HepG2 (cell line): ENCODE results near the gene ZCCHC8. TPM values are rescaled to one million over a fixed set of nuclear protein-coding genes. Genes with fewer than 3 reads are reported as not detected.

Source experiments
- BORCS8-MEF2B ChIP-seq: sonication (generic); formaldehyde crosslinking; IDR thresholded peaks from 2 replicates; pipeline ENCODE4 v1.8.0; 2022; ENCODE audit warnings: mild to moderate bottlenecking, missing genetic modification reagents
- FOSL1 ChIP-seq: sonication (generic); formaldehyde crosslinking; IDR thresholded peaks from 2 replicates; pipeline ENCODE4 v1.9.0; 2021; ENCODE audit warnings: missing genetic modification reagents, borderline replicate concordance
- FOXJ3 ChIP-seq: sonication (generic); formaldehyde crosslinking; IDR thresholded peaks from 2 replicates; pipeline ENCODE4 v1.4.0; 2020; ENCODE audit warnings: missing genetic modification reagents, mild to moderate bottlenecking, borderline replicate concordance
- GLMP ChIP-seq: sonication (generic); formaldehyde crosslinking; IDR thresholded peaks from 2 replicates; pipeline ENCODE4 v1.9.0; 2021; ENCODE audit warnings: missing genetic modification reagents, mild to moderate bottlenecking, borderline replicate concordance
- KMT2A ChIP-seq: sonication (generic); formaldehyde crosslinking; IDR thresholded peaks from 2 replicates; pipeline ENCODE4 v1.4.0; 2020; ENCODE audit warnings: missing genetic modification reagents
- LCORL ChIP-seq, 2 experiments: fragments of 450-650 bp in 1 of 2; sonication (generic) in 1 of 2; formaldehyde crosslinking in 1 of 2; IDR thresholded peaks; 2 replicates each; pipeline versions ENCODE4 v1.5.0 to v1.6.1; 2017 to 2020; ENCODE audit warnings: antibody characterized with exemption in 1 of 2, missing genetic modification reagents in 1 of 2
- MTA1 ChIP-seq: sonication (generic); formaldehyde crosslinking; IDR thresholded peaks from 2 replicates; pipeline ENCODE4 v1.4.0; 2020; ENCODE audit warnings: missing genetic modification reagents, mild to moderate bottlenecking, borderline replicate concordance
- MTF1 ChIP-seq: sonication (generic); formaldehyde crosslinking; IDR thresholded peaks from 2 replicates; pipeline ENCODE4 v1.5.0; 2020; ENCODE audit warnings: missing genetic modification reagents
- PRDM10 ChIP-seq: sonication (generic); formaldehyde crosslinking; IDR thresholded peaks from 2 replicates; pipeline ENCODE4 v1.4.0; 2020; ENCODE audit warnings: low read depth, missing genetic modification reagents
- RFXAP ChIP-seq: sonication (generic); formaldehyde crosslinking; IDR thresholded peaks from 2 replicates; pipeline ENCODE4 v1.4.0; 2020; ENCODE audit warnings: missing genetic modification reagents, borderline replicate concordance
- TAF1 ChIP-seq: sonication (generic); formaldehyde crosslinking; IDR thresholded peaks from 2 replicates; pipeline ENCODE4 v1.4.0; 2020; ENCODE audit warnings: missing genetic modification reagents
- YY1 ChIP-seq: IDR thresholded peaks from 2 replicates; pipeline ENCODE4 v1.6.1; 2011; ENCODE audit warnings: low read length, low read depth, moderate library complexity, mild to moderate bottlenecking; ENCODE audit not compliant: insufficient read depth, insufficient replicate concordance
- ZNF343 ChIP-seq: sonication (generic); formaldehyde crosslinking; IDR thresholded peaks from 2 replicates; pipeline ENCODE4 v1.4.0; 2020; ENCODE audit warnings: mild to moderate bottlenecking, missing genetic modification reagents
- ZNF619 ChIP-seq: sonication (generic); formaldehyde crosslinking; IDR thresholded peaks from 2 replicates; pipeline ENCODE4 v1.4.0; 2020; ENCODE audit warnings: mild to moderate bottlenecking, missing genetic modification reagents
- polyA plus RNA-seq, 8 experiments: library from polyadenylated mRNA; depleted of rRNA in 3 of 8; stranded (reverse) in 7 of 8; unstranded in 1 of 8; fragments of >200 nt; fragmentation: Illumina TruSeq in 4 of 8; extraction: Trizol in 4 of 8; gene quantifications; 2 replicates each; pipeline versions ENCODE4 v1.2.1 to v1.2.3, GENCODE V29; 2011 to 2016; ENCODE audit warnings: low read depth in 4 of 8, missing spikeins in 1 of 8, mixed read lengths in 1 of 8; ENCODE audit not compliant: insufficient read depth in 1 of 8
- total RNA-seq, 5 experiments: library from RNA; depleted of rRNA; stranded (reverse); fragments of >200 nt; fragmentation: Illumina TruSeq; extraction: Trizol; gene quantifications; 2 replicates each; pipeline ENCODE4 v1.2.3, GENCODE V29; 2016; ENCODE audit warnings: low read depth in 1 of 5
- TF ChIP-seq, protein P1 (sequence below): sonication (generic); formaldehyde crosslinking; IDR thresholded peaks from 2 replicates; pipeline ENCODE4 v1.4.0; 2020; ENCODE audit warnings: missing genetic modification reagents; ENCODE audit errors: not compliant biosample characterization
- TF ChIP-seq, protein P2 (sequence below): sonication (generic); formaldehyde crosslinking; IDR thresholded peaks from 2 replicates; pipeline ENCODE4 v1.9.0; 2021; ENCODE audit warnings: mild to moderate bottlenecking, missing genetic modification reagents

ZCCHC8 gene
- total and polyA plus RNA-seq, 2 of the 13 experiments (the other 11 are each of a cell fraction or from before 2014, with no cell fraction given), result 18.6 to 20.9 TPM

DNA sequence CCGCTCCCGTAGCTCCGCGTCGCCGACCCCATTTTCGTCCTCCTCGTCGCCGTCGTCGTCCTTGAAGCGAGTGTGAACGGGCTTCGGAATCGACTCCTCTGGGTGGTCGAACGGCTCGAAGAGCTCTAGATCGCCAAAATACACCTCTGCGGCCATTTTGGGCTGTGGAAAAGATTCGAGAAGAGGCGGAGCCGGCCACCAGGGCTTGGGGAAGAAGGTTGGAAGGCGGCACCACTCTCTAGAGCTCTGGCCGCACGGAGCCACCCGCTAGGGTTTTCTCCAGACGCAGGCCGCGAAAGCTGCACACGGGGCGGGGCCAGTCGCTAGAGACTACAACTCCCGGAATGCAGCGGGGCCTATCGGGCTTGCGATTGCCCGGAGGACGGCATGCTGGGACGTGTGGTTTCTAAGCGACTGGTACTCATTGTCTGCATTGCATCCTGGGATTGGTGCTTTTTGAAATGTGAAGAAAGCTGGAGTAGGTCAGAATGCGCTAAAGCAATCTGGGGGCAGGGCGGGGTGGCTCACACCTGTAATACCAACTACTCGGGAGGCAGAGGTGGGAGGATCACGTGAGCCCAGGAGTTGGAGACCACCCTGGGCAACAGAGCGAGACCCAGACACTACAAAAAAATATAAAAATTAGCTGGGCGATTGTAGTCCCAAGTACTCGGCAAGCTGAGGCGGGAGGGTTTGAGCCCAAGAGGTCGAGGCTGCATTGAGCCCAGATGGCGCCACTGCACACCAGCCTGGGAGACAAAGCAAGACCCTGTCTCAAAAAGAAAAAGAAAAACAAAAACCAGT is at the start of gene ZCCHC8 (continued):
- TF ChIP-seq, protein P1, sequence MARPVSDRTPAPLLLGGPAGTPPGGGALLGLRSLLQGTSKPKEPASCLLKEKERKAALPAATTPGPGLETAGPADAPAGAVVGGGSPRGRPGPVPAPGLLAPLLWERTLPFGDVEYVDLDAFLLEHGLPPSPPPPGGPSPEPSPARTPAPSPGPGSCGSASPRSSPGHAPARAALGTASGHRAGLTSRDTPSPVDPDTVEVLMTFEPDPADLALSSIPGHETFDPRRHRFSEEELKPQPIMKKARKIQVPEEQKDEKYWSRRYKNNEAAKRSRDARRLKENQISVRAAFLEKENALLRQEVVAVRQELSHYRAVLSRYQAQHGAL (CRISPR knock-in tag), result no peak
- TF ChIP-seq RFXAP, result peak; percentile 55; the same call in 1 of the 2 replicates
- TF ChIP-seq BORCS8-MEF2B (CRISPR knock-in tag), result peak; percentile 55
- TF ChIP-seq KMT2A, result peak; percentile 83
- 0 out of 2 replicates have a peak, but pooled peaks have one; percentile 48 for TF ChIP-seq PRDM10 (CRISPR knock-in tag)
- no peak; the same call in 1 of the 2 replicates for TF ChIP-seq FOXJ3
- TF ChIP-seq ZNF619, result peak; percentile 89
- TF ChIP-seq TAF1 (CRISPR knock-in tag), result peak; percentile 94
- peak; percentile 90 for TF ChIP-seq YY1
- no peak for TF ChIP-seq MTA1 (CRISPR knock-in tag)
- TF ChIP-seq LCORL (IDR thresholded peaks at IDR 0.05), result no peak
- TF ChIP-seq LCORL (CRISPR knock-in tag; IDR thresholded peaks at IDR 0.05), result peak; percentile 91
- TF ChIP-seq ZNF343 (CRISPR knock-in tag), result 0 out of 2 replicates have a peak, but pooled peaks have one; percentile 83
- TF ChIP-seq, protein P2, sequence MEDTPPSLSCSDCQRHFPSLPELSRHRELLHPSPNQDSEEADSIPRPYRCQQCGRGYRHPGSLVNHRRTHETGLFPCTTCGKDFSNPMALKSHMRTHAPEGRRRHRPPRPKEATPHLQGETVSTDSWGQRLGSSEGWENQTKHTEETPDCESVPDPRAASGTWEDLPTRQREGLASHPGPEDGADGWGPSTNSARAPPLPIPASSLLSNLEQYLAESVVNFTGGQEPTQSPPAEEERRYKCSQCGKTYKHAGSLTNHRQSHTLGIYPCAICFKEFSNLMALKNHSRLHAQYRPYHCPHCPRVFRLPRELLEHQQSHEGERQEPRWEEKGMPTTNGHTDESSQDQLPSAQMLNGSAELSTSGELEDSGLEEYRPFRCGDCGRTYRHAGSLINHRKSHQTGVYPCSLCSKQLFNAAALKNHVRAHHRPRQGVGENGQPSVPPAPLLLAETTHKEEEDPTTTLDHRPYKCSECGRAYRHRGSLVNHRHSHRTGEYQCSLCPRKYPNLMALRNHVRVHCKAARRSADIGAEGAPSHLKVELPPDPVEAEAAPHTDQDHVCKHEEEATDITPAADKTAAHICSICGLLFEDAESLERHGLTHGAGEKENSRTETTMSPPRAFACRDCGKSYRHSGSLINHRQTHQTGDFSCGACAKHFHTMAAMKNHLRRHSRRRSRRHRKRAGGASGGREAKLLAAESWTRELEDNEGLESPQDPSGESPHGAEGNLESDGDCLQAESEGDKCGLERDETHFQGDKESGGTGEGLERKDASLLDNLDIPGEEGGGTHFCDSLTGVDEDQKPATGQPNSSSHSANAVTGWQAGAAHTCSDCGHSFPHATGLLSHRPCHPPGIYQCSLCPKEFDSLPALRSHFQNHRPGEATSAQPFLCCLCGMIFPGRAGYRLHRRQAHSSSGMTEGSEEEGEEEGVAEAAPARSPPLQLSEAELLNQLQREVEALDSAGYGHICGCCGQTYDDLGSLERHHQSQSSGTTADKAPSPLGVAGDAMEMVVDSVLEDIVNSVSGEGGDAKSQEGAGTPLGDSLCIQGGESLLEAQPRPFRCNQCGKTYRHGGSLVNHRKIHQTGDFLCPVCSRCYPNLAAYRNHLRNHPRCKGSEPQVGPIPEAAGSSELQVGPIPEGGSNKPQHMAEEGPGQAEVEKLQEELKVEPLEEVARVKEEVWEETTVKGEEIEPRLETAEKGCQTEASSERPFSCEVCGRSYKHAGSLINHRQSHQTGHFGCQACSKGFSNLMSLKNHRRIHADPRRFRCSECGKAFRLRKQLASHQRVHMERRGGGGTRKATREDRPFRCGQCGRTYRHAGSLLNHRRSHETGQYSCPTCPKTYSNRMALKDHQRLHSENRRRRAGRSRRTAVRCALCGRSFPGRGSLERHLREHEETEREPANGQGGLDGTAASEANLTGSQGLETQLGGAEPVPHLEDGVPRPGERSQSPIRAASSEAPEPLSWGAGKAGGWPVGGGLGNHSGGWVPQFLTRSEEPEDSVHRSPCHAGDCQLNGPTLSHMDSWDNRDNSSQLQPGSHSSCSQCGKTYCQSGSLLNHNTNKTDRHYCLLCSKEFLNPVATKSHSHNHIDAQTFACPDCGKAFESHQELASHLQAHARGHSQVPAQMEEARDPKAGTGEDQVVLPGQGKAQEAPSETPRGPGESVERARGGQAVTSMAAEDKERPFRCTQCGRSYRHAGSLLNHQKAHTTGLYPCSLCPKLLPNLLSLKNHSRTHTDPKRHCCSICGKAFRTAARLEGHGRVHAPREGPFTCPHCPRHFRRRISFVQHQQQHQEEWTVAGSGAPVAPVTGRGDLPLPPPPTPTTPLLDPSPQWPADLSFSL (CRISPR knock-in tag), result no peak
- no peak for TF ChIP-seq FOSL1
- TF ChIP-seq MTF1 (CRISPR knock-in tag), result no peak
- TF ChIP-seq GLMP, result no peak
